HUDEP-2 (cell line): ENCODE data around the gene CEMIP2.
"Not testable (repeated sequence)": the region's sequence is repeated elsewhere in the genome, so short reads cannot be mapped to it uniquely, and the experiment has no call there.

ENCODE experiments used
- DNase-seq, 76 experiments: peaks; one replicate each; lab custom pipeline; 2025; ENCODE audit not compliant: unreplicated experiment in 76 of 76; lab: John Stamatoyannopoulos, UW

The CEMIP2 gene

DNA sequence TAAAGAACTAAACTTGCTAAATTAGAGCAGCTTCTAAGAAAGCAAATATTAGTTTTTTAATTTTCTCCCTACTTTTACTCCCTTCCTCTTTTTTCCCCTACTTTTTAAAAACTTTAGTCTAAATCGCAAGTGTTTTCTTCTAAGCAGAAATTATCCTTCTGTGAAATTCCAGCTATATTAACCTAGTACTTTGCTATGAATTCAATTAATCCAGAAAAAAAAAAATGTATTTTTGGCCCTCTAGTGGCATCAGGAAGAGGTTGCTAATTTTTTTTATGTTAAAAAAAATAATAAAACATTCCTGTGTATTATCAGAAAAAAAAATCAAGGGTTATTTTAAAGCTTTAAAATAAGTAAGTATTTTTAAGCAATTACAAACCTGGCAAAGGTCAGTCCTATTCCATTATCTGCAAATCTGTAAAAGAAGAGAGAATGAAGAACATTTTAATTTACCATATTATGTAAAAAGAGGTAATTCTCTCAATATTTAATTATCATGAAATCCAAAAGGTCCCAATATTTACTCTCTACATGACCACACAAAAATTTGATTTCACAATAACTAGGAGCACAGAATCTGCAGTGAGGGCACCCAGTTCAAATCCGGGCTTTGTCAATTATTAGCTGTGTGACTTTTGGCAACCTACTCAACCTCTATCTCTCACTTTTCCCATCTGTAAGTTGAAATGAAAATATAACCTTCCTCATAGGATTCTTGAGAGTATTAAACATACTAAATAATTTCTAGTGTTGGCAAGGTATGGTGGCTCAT is 52.0 kb downstream of the CEMIP2 start:
- no peak for DNase-seq

DNA sequence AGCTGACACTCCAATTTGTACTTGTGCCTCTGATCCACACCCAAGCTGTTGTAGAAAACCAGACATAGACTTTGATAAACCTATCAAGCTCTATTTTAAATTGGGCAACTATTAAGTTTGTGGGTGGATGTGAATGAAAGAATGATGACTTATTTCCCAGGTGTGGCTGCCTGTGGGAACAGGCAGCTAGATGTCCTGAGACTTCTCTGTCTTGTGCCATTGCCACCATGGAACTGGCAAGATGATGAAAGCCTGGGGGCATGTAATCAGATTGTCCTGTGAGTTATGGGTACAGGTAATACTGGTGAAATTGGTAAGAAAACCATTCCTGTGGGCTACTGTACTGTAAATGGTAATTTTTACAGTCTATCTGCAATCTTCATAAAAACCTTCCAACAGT is 57.5 kb downstream of the CEMIP2 start:
- no peak for DNase-seq

DNA sequence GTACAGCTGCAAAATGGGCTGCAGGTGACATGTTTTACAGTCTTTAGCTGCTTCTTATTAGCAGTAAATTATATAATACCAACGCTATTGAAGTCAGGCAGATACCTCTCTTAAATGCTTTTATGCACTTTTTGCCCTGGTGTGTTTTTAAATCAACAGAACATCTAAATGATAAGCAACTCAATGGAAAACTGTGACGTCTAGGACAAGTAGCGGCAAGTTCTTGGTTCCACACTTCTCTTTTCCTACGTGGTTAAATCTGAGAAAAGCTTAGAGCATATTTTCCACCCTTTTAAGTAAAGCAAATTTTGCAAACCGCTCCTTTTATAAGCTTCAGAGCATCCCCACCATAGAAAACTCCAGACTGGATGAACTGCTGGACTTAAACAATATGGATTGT is 58.1 kb downstream of the CEMIP2 start:
- no peak for DNase-seq

DNA sequence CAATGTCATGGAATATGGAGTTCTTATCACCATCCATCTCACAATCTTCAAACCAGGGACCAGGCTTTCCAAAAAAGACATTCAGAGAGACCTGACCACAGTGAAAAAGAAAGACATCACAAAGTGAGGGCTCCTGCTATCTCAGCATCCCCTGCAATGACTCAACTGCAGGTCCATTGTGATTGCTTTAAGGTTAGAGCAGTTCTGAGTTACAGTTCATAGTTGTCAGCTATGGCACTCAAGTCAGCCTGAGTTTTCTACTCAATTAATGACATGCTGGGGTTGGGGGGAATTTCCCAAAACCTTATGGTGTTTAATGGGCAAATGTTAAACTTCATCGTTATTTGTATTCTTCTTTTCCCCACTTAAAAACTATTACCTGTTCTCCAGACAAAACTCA is 58.9 kb downstream of the CEMIP2 start:
- no peak for DNase-seq

DNA sequence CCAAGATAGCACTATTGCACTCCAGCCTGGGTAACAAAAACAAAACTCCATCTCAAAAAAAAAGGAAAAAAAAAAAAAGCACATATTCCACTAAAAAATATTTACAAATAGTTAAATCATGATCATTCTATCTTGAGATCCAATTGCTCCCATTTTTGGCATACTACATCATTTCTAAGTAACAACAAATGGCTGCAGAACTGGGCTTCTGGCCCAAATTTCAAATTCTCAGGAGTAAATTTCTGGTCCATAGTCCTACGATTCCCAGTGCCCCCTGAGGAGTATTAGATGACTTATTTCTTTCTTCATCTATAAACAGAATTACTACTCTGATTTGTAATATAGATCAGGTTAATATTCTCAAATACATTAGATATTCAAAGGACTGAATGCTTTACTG is 62.1 kb downstream of the CEMIP2 start:
- DNase-seq: no peak

DNA sequence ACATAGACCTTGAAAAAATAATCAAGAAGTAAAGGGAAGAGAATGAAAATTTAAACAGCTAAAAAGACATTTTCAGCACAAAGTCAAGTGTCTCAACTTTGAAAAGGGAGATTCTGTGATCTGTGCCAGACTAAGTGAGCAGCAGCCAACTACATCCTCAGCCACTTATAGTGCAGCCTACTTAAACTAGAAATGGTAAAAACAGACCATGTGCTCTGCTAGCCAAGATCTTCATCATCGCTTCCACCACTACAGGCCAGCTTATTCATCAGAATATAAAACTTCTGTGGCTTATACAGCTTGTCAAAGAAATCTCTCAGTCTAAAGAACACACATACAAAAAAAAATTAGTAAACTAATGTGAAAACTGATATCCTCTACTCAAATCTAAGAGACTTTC is 63.5 kb downstream of the CEMIP2 start:
- no peak for DNase-seq

DNA sequence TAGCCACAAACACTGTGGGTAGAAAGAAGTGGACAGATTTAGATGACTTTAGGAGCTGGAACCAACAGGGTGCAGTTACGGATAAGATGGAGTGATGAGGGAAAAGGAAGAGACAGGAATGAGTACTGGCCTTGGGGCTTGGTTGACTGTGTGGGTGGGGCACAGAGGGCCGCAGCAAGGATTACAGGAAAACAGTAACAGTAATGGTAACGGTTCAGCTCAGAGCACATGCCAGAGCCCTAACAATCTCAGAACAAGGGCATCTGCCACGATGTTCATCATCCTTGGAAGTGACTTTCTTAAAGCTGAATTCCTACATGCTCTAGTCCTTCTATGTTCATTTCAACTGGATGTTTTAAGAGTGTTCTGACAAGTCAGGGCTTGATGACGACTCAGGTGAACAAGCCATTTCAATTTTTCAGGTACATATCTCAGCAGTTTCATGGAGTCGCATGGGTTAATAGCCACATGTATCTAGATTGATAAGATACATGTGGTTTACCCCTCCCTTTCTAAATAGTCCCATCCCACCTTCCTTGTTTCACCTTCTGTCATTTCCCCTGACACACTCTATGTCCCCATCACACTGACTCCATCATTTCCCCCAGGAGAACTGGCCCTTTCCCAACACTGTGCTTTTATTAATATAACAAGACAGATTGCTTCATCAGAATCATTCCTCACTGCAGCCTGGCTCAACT is 65.0 kb downstream of the CEMIP2 start:
- no peak for DNase-seq

DNA sequence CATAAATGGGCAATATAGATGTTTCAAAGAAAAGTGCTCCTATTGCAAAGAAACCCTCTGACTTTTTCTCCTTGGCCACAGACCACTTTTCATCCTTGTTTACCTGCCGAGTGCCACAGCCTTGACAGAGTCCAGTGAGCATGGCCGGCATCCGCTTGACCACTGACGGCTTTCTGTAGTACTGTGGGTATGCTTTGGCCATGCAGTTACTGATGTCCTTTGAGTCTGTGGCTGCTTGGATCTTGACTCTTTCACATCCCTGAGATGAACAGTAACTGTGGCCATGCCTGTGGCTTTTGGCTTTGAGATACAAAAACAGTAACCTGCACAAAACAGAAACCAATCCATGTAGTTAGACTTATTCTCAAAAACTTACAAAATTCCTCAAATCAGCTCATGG is 70.4 kb downstream of the CEMIP2 start:
- DNase-seq: no peak

DNA sequence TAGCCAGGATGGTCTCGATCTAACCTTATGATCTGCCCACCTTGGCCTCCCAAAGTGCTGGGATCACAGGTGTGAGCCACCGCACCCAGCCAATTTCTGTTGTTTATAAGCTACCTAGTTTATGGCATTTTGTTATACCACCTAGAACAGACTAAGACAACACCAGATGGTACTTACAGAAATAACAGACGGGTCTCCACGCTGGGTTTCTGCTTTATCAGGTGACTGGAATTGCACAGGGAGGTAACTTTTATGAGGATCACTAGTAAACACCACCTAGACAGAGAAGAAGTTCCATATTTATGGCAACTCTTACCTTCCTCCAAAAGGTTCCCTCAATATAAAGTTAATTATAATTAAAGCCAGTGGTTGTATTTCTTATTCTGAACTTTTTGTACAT is 74.0 kb downstream of the CEMIP2 start:
- no peak for DNase-seq

DNA sequence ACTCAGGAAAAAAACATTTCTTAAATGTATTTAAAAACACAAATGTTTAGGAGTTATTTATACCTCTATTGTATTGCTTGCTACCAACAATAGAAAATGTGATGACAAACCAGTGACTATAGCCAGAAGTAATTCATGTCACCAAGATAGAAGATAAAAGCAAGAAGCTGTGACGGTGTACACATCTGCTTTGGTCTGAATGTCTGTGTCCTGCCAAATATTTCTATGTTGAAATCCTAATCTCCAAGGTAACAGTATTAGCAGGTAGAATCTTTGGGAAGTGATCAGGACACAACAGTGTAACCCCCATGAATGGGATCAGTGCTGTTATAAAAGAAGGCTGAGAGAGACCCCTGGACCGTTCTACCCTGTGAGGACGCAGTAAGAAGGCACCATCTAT is 74.7 kb downstream of the CEMIP2 start:
- no peak for DNase-seq

DNA sequence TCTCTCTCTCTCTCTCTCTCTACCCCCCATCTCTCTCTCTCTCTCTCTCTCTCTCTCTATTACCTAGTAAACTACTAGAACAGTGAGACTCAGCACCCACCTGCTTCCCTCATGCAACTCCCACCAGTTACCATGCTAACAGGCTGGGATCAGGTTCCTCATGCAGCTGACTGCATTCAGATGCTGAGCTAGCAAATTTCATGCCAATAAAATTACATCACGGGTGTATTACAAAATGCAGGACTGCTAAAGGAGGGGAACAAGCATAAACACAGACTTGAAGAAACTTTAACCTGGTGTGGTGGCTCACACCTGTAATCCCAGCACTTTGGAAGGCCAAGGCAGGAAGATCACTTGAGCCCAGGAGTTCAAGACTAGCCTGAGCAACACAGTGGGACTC is 76.0 kb downstream of the CEMIP2 start:
- DNase-seq: no peak

DNA sequence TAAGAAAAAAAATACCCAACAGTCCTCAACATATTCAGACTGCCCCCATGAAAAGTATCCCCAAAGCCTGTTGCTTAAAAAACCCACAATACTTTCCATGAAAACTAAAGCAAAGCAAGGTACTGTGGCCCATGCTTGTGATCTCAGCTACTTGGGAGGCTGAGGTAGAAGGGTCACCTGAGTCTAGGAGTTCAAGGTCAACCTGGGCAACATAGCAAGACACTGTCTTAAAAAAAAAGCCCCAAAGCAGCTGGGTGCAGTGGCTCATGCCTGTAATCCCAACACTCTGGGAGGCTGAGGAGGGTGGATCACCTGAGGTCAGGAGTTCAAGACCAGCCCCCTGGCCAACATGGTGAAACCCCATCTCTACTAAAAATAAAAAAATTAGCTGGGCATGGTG is 76.7 kb downstream of the CEMIP2 start:
- not testable (repeated sequence) for DNase-seq

DNA sequence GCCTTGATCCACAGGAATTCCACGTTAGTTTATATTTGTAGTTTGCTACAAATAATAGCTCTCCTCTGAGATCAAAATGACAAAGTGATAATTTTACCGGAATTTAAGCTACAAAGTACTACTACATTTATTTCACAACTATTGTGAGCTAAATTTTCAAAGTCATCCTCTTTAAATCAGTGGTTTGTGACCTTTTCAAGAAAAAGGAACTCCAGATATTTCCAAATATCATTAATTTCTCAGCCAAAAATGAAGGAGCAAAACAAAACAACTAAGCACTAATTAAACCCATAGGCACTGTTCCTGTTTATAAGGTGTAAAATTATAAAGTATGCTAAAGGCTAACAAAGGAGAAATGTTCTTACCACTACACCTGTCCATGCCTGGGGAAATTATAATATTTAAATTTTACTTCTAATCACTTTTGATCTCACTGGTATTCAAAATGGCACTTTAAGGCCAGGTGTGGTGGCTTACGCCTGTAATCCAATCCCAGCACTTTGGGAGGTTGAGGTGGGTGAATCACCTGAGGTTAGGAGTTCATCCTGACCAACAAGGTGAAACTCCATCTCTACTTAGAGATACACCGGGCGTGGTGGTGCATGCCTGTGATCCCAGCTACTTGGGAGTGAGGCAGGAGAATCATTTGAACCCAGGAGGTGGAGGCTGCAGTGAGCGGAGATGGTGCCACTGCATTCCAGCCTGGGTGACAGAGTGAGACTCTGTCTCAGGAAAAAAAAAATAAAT is 77.5 kb downstream of the CEMIP2 start:
- no peak for DNase-seq

DNA sequence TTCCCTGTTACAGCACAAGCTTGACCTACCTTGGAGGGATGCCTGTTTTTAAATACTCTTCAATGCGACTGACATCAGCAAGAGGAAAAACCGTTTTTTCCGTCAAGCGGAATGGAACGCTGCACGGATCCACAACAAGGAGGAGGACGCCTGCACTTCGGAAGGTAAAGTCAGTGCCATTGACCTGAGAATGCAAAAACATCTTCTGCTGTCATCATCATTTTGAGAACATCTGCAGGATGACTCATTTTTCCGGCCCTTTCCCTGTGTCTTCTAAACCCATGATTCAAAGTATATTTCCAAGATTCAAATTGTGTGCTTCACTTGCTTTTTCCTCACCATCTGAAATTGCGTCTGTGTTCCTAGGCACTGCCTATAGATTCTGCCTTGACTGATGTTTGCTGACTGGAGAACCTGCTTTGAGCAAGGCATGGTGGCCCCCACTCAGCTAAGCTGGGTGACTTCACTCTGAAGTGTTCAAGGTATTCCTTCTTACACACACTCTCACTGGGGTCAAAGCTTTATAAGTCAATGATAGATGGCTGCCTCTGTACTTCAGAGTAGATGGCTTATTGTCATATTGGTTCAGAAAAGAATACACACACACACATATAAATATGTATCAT is 78.1 kb downstream of the CEMIP2 start:
- DNase-seq: no peak

DNA sequence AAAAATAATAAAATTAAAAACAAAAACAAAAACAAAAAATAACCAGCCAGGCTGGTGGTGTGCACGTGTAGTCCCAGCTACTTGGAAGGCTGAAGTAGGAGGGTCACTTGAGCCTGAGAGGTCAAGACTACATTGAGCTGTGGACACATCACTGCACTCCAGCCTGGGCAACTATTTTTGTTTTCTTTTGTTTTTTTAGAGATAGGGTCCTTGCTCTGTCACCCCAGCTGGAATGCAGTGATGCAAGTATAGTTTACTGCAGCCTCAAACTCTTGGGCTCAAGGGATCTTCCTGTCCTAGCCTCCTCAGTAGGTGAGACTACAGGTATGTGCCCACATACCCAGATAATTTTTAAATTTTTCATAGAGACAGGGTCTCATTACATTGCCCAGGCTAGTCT is 80.6 kb downstream of the CEMIP2 start:
- no peak for DNase-seq

DNA sequence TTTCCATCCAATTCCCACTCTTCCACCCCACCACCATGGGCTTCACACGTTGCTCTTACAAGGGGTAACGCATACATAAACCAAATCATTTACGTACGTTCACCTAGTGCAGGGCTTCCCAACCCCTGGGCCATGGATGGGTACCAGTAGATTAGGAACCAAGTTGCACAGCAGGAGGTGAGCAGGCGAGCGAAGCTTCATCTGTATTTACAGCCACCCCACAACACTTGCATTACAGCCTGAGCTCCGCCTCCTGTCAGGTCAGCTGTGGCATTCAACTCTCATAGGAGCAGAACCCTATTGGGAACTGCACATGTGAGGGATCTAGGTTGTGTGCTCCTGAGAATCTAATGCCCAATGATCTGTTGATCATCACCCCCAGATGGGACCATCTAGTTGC is 82.3 kb downstream of the CEMIP2 start:
- DNase-seq: no peak

DNA sequence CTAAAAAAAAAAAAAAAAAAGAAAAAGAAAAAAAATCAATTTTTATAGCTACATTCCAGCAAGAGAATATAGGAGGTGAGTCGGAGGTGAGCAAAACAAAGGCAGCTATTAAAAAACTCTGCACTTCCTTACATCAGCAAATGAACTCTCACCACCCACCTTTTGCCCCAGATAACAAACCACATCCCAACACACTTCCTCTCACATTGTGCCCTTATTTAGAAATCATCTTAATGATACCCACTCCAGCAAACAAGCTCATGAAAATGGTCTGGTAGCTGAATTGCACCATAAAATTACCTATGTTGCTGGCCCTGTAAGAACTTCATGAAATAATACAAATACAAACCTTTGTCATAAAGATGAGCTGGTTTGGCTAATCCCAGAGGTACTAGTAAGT is 82.9 kb downstream of the CEMIP2 start:
- peak in 3 of 76 experiments; percentile 2 for DNase-seq

DNA sequence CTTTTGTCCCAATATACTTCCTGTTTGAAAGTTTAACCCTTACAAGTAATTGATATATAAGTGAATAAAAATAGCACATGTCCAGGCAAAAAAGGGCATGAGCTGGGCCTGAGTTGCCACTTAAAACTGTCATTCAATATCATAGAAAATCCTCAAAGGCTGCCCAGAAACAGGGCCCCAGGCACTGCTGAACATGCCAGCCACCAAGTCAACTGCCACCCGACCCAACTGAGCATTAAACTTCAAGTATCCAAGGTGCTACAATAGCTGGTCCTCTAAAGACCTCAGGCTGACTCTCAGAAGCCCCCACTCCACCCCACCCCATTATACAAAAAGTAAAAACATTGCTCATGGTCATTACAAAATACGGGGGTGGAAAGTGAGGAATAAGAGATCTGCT is 83.7 kb downstream of the CEMIP2 start:
- DNase-seq: no peak

DNA sequence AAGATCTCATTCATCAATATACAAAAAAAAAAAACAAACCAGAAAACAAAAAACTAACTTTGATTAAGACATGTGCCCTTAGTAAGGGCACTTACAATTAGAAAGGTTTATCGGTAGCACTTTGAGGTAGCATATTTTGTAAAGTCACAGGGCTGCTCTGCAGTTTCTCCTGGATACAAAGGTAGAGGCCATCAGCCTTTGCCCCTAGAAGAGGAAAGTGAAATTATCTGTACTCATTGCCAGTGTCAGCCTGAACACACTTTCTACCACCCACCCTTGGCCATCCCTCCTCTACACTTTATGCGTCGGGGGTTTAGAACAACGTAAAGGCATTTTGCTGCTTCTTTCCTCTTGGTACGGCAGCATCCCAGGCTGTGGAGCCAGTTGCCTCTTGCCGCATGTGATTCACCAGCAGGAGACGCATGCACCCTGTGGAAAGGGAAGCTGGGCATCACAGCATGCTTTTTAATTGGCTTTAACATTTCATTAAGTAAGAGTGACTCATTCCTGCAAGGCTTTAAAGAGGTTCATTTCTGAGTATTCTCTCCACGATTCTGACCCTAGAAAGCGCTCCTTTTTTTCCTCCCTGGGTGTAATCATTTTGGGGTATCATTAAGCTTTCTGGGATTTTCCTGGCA is 84.6 kb downstream of the CEMIP2 start:
- peak in 1 of 76 experiments; percentile 0 for DNase-seq

DNA sequence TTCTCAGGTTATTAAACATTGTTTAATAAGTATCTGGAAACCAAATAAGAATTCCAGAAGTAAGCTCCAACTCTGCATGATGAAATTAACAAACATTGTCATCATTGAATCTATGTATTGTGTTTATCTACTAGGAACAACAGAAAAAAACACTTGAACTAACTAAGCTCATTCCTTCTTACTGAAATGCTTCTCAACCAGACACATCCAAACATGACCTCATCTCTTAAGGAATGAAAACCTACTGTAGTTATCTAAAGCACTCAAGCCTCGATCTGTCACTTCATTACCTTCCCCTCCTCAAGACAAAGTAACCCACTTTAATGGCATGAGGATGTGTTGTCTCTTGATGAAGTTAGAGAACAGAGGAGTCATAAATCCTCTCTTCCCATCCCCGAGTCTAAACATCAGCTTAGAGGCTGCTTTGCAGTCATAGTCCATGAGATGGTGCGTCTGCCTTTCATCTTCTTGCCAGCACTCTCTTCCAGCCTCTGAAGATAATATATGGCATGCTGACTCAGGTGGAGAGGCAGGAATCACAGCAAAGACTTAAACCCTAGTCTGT is 86.5 kb downstream of the CEMIP2 start:
- no peak for DNase-seq
